Parathyroid adenoma (tissue), 2 donors: ENCODE measurements around the gene MBNL1.
A peak's percentile ranks its signal among the peaks of the same experiment; 100 is the strongest.

Experiments used
- H2AFZ ChIP-seq: fragments of 300-600 bp; sonication (generic); one replicate; pipeline ENCODE4 v1.7.0; 2017; ENCODE audit warnings: antibody characterized with exemption, mild to moderate bottlenecking
- H3K27ac ChIP-seq: fragments of 300-600 bp; sonication (generic); one replicate; pipeline ENCODE4 v1.7.0; 2017
- H3K27me3 ChIP-seq: fragments of 300-600 bp; sonication (generic); one replicate; pipeline ENCODE4 v1.7.0; 2017; ENCODE audit warnings: low read length; ENCODE audit not compliant: control insufficient read depth, insufficient read depth
- H3K36me3 ChIP-seq: fragments of 300-600 bp; sonication (generic); one replicate; pipeline ENCODE4 v1.7.0; 2017; ENCODE audit warnings: low read length; ENCODE audit not compliant: control insufficient read depth, insufficient read depth
- H3K4me1 ChIP-seq: fragments of 300-600 bp; sonication (generic); one replicate; pipeline ENCODE4 v1.7.0; 2017; ENCODE audit warnings: control low read depth
- H3K4me2 ChIP-seq: fragments of 300-600 bp; sonication (generic); one replicate; pipeline ENCODE4 v1.7.0; 2017; ENCODE audit warnings: low read length
- H3K4me3 ChIP-seq: fragments of 300-600 bp; sonication (generic); one replicate; pipeline ENCODE4 v1.7.0; 2017; ENCODE audit warnings: low read depth, low read length
- H3K79me2 ChIP-seq: fragments of 300-600 bp; sonication (generic); one replicate; pipeline ENCODE4 v1.7.0; 2017; ENCODE audit warnings: control low read depth
- H3K9ac ChIP-seq: fragments of 300-600 bp; sonication (generic); one replicate; pipeline ENCODE4 v1.7.0; 2017; ENCODE audit warnings: mild to moderate bottlenecking
- H3K9me3 ChIP-seq: fragments of 300-600 bp; sonication (generic); one replicate; pipeline ENCODE4 v1.7.0; 2017; ENCODE audit warnings: low read length; ENCODE audit not compliant: control insufficient read depth
- TF ChIP-seq, protein P1 (sequence below): fragments of 300-600 bp; sonication (generic); IDR thresholded peaks from one replicate; pipeline ENCODE4 v1.7.0; 2017; ENCODE audit warnings: antibody characterized with exemption, mild to moderate bottlenecking
- donor health status: primary hyperparathyroidism.

Gene MBNL1, protein sequence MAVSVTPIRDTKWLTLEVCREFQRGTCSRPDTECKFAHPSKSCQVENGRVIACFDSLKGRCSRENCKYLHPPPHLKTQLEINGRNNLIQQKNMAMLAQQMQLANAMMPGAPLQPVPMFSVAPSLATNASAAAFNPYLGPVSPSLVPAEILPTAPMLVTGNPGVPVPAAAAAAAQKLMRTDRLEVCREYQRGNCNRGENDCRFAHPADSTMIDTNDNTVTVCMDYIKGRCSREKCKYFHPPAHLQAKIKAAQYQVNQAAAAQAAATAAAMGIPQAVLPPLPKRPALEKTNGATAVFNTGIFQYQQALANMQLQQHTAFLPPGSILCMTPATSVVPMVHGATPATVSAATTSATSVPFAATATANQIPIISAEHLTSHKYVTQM

DNA sequence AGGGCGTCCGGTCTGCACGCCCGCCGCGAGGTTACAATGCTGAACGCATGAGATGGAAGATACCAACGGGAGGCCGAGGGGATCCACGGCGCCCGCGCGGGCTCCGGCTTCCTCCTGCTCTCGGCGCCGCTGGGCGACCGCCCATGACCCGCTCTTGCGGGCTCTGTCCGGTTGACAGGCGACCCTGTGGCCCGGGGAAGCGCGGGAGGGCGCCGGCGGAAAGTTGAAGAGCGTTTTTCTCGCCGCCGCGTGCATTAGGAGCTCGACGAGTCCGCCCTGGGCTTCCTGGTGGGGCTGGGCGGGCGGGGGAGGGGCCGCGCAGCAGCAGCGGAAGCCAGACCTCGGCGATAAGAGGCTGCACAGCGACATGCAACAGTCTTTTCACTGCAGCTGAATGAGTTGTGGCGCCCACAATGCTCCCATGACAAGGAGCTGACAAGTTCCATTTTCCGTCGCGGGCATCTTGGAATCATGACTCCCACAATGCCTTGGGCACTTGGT lies at the start of gene MBNL1:
MBNL1 (plus strand) TSS at position 375 of the 501 bp plus-strand sequence. CDS start 31,265 bp downstream, outside the sequence.
- Histone ChIP-seq H3K36me3 (no peaks in the 10 kb centered on the region), H3K79me2 (peaks cover 11% of the 10 kb centered on the region), H3K27me3 (no peaks in the 10 kb centered on the region), H3K4me3 (peak within 1 kb of the TSS; percentile 86), H2AFZ (peak within 1 kb of the TSS; percentile 89), H3K9ac (peak within 1 kb of the TSS; percentile 83), H3K27ac (peak within 1 kb of the TSS; percentile 95), H3K9me3 (no peaks in the 10 kb centered on the region), H3K4me2 (peak within 1 kb of the TSS; percentile 68), H3K4me1 (peaks cover 7% of the 10 kb centered on the region)
- TF ChIP-seq, protein P1, sequence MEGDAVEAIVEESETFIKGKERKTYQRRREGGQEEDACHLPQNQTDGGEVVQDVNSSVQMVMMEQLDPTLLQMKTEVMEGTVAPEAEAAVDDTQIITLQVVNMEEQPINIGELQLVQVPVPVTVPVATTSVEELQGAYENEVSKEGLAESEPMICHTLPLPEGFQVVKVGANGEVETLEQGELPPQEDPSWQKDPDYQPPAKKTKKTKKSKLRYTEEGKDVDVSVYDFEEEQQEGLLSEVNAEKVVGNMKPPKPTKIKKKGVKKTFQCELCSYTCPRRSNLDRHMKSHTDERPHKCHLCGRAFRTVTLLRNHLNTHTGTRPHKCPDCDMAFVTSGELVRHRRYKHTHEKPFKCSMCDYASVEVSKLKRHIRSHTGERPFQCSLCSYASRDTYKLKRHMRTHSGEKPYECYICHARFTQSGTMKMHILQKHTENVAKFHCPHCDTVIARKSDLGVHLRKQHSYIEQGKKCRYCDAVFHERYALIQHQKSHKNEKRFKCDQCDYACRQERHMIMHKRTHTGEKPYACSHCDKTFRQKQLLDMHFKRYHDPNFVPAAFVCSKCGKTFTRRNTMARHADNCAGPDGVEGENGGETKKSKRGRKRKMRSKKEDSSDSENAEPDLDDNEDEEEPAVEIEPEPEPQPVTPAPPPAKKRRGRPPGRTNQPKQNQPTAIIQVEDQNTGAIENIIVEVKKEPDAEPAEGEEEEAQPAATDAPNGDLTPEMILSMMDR: no peak

DNA sequence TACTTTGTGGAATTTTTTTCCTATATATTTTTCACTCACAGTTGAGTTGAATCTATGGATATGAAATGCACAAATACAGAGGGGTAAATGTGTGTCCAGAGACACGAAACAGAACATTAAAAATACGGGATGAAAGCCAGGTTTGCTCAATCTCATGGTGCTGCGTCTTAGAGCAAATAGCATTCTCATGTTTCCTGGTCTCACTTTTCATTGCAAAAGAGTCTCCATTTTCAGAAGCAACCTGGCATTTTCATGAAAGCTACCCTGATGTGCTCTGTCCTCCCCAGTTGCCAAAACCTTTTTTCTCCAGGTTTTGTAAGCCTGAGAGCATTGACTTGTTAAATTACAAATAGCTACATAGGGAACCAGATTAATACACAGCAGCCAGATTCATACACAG lies 49.5 kb upstream of the MBNL1 start:
- no peak overlapping the region for H3K4me3 ChIP-seq
- no peaks in the 10 kb centered on the region for H3K9me3 ChIP-seq
- no peak overlapping the region for H2AFZ ChIP-seq
- no peaks in the 10 kb centered on the region for H3K27me3 ChIP-seq
- no peaks in the 10 kb centered on the region for H3K79me2 ChIP-seq
- no peak overlapping the region for H3K4me2 ChIP-seq
- H3K36me3 ChIP-seq: no peaks in the 10 kb centered on the region
- TF ChIP-seq, protein P1: no peak
- H3K9ac ChIP-seq: no peak overlapping the region
- no peaks in the 10 kb centered on the region for H3K4me1 ChIP-seq
- H3K27ac ChIP-seq: no peak overlapping the region

DNA sequence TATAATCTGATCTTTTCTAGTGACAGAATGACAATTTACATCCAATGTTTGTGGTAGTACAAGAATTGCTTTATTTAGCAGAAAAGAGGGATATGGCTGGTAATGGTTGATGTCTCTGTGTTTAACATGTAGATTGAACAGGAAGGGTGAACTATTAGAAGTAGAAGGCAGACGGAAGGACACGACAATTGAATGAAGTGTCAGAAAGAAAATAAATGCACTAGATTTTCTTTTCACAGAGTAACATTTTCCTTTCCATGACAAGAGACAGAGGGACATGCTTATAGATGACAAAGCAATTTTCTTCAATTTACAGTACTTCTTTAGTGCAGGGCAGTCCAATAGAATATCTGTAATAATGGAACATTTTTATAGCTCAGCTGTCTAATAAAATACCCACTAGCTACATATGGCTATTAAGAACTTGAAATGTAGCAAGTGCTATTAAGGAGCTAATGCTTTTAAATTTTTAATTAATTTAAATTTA lies 48.9 kb upstream of the MBNL1 start:
- no peaks in the 10 kb centered on the region for H3K36me3 ChIP-seq
- H3K27ac ChIP-seq: no peak overlapping the region
- TF ChIP-seq, protein P1: no peak
- H3K4me3 ChIP-seq: no peak overlapping the region
- no peak overlapping the region for H3K9ac ChIP-seq
- no peaks in the 10 kb centered on the region for H3K79me2 ChIP-seq
- no peak overlapping the region for H3K4me2 ChIP-seq
- H2AFZ ChIP-seq: no peak overlapping the region
- H3K4me1 ChIP-seq: no peaks in the 10 kb centered on the region
- no peaks in the 10 kb centered on the region for H3K9me3 ChIP-seq
- no peaks in the 10 kb centered on the region for H3K27me3 ChIP-seq

DNA sequence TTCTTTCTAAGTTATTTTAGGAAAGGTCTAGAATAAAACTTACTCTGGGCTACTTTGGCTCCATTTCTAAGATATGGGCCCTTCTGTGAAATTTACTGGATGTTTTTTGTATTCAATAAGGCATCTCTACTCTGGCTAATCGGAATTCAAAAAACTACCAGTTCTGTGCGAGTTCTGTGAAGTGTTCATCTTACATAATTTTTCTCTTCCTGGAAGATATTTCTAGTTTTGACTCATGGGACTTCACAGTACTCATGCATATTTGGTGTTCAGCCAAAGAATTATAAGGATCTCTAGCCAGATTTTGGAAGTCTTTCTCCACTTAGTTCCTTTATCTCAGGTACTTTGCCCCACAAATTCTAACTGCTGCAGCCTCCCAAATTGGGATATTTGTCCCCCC lies 46.4 kb upstream of the MBNL1 start:
- H3K27me3 ChIP-seq: no peaks in the 10 kb centered on the region
- H3K9me3 ChIP-seq: no peaks in the 10 kb centered on the region
- no peaks in the 10 kb centered on the region for H3K36me3 ChIP-seq
- H3K4me3 ChIP-seq: no peak overlapping the region
- H3K79me2 ChIP-seq: no peaks in the 10 kb centered on the region
- peak overlapping the region; percentile 61 for H3K27ac ChIP-seq
- H2AFZ ChIP-seq: peak overlapping the region; percentile 18
- H3K4me1 ChIP-seq: no peaks in the 10 kb centered on the region
- TF ChIP-seq, protein P1: no peak
- H3K9ac ChIP-seq: no peak overlapping the region
- no peak overlapping the region for H3K4me2 ChIP-seq
